GM19238 (cell line): ENCODE measurements around the gene CAMK2B.

ENCODE experiments used
- DNase-seq: peaks from one replicate; pipeline ENCODE4 v3.0.0; 2011; ENCODE audit warnings: low spot score; ENCODE audit not compliant: insufficient read length

Gene CAMK2B

GRCh38 chr7:44309271-44310091, 15.9 kb downstream of the CAMK2B start:
- DNase-seq: no peak

- DNase-seq: no peak
Measured at GRCh38 chr7:44308596-44309270, 16.7 kb downstream of the CAMK2B start.

GRCh38 chr7:44307905-44308595, 17.3 kb downstream of the CAMK2B start:
- no peak for DNase-seq

GRCh38 chr7:44307301-44307900, 18.0 kb downstream of the CAMK2B start:
- no peak for DNase-seq

- no peak for DNase-seq
Measured at GRCh38 chr7:44306606-44307005, 18.8 kb downstream of the CAMK2B start.

GRCh38 chr7:44305564-44306507, 19.6 kb downstream of the CAMK2B start:
- DNase-seq: no peak

GRCh38 chr7:44294325-44295069, 30.9 kb downstream of the CAMK2B start:
- DNase-seq: no peak

GRCh38 chr7:44293561-44294324, 31.7 kb downstream of the CAMK2B start:
- DNase-seq: no peak

- no peak for DNase-seq
Measured at GRCh38 chr7:44292876-44293560, 32.4 kb downstream of the CAMK2B start.

GRCh38 chr7:44292420-44292817, 33.0 kb downstream of the CAMK2B start:
- no peak for DNase-seq

- DNase-seq: no peak
Measured at GRCh38 chr7:44291733-44292419, 33.5 kb downstream of the CAMK2B start.

- DNase-seq: no peak
Measured at GRCh38 chr7:44291066-44291732, 34.2 kb downstream of the CAMK2B start.

- DNase-seq: no peak
Measured at GRCh38 chr7:44290252-44290620, 35.2 kb downstream of the CAMK2B start.

- no peak for DNase-seq
Measured at GRCh38 chr7:44289341-44290251, 35.8 kb downstream of the CAMK2B start.

GRCh38 chr7:44288811-44289340, 36.5 kb downstream of the CAMK2B start:
- DNase-seq: no peak

- no peak for DNase-seq
Measured at GRCh38 chr7:44288381-44288685, 37.1 kb downstream of the CAMK2B start.
